Glomerular visceral epithelial cell (primary cell): ENCODE measurements around the gene TNNI3K.
A peak's percentile ranks its signal among the peaks of the same experiment; 100 is the strongest.

Experiments used
- DNase-seq: peaks from one replicate; pipeline ENCODE4 v3.0.0-alpha.2; 2016; ENCODE audit errors: extremely low spot score

The TNNI3K gene

GRCh38 chr1:74502858-74503257 lies 267.7 kb downstream of the TNNI3K start:
- no peak for DNase-seq

- DNase-seq = peak; percentile 58
Measured at GRCh38 chr1:74504125-74504932, 269.1 kb downstream of the TNNI3K start.

- no peak for DNase-seq
Measured at GRCh38 chr1:74504933-74505512, 269.8 kb downstream of the TNNI3K start.

- no peak for DNase-seq
Measured at GRCh38 chr1:74505928-74506710, 270.9 kb downstream of the TNNI3K start.

- DNase-seq = no peak
Measured at GRCh38 chr1:74508449-74508848, 273.3 kb downstream of the TNNI3K start.

GRCh38 chr1:74512170-74512915 lies 277.2 kb downstream of the TNNI3K start, which contains the start of gene LRRC53:
TSS of gene LRRC53 (minus strand) at chr1:74512611. CDS start at chr1:74483349, 29,262 bp downstream.
- DNase-seq = no peak

GRCh38 chr1:74513411-74514300 lies 278.5 kb downstream of the TNNI3K start:
- no peak for DNase-seq

GRCh38 chr1:74517599-74518051 lies 282.4 kb downstream of the TNNI3K start:
- DNase-seq = no peak

GRCh38 chr1:74522148-74522547 lies 287.0 kb downstream of the TNNI3K start:
- no peak for DNase-seq

- no peak for DNase-seq
Measured at GRCh38 chr1:74523873-74524480, 288.8 kb downstream of the TNNI3K start.

GRCh38 chr1:74526708-74527107 lies 291.5 kb downstream of the TNNI3K start:
- DNase-seq = no peak

- DNase-seq = no peak
Measured at GRCh38 chr1:74528123-74528522, 292.9 kb downstream of the TNNI3K start.

- DNase-seq = no peak
Measured at GRCh38 chr1:74530892-74531291, 295.7 kb downstream of the TNNI3K start.

GRCh38 chr1:74531796-74532195 lies 296.6 kb downstream of the TNNI3K start:
- no peak for DNase-seq

GRCh38 chr1:74534241-74534640 lies 299.1 kb downstream of the TNNI3K start:
- DNase-seq = no peak

GRCh38 chr1:74545821-74546220 lies 310.6 kb downstream of the TNNI3K start:
- no peak for DNase-seq

GRCh38 chr1:74548961-74549750 lies 314.0 kb downstream of the TNNI3K start:
- no peak for DNase-seq

GRCh38 chr1:74549932-74550331 lies 314.7 kb downstream of the TNNI3K start:
- no peak for DNase-seq

GRCh38 chr1:74570797-74571492 lies 335.8 kb downstream of the TNNI3K start:
- DNase-seq = no peak
